HG02678 (cell line): ENCODE data around the gene DNTTIP2.
"Not testable (repeated sequence)": the region's sequence is repeated elsewhere in the genome, so short reads cannot be mapped to it uniquely, and the experiment has no call there.

ENCODE experiments used
- ATAC-seq: cut with Tn5 transposase; IDR thresholded peaks from one replicate; pipeline ENCODE4 v1.9.1; 2021; ENCODE audit warnings: mild to moderate bottlenecking, moderate library complexity; ENCODE audit not compliant: unreplicated experiment

The DNTTIP2 gene

GRCh38 chr1:93876244-93876643 is 2.8 kb downstream of the DNTTIP2 start:
- no peak for ATAC-seq

DNA sequence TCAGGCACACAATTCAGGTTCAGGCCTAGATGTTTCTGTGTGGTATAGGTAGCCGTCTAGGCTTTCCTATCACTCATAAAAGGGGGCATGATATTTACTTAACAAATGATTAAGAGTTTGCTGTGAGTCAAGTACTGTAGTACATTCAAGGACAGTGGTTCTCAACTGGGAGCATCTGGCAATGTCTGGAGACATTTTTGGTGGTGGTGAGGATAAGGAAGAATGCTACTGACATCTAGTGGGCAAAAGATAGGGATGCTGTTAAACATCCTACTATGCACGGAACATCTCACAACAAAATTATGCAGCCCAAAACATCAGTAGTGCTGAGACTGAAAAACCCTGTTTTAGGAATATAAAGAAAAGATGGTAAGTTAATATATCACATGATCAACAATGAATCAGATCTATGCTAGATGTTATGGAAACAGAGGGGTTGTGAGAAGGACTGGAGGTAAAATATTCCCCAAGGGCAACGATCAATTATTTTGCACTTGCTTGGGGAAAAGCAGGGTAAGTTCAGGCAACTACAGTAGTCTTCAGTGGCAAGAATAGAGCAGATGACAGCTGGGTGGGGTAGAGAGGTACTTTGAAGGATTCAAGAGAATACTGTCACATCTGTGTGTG is 4.9 kb downstream of the DNTTIP2 start:
- ATAC-seq, result no peak

DNA sequence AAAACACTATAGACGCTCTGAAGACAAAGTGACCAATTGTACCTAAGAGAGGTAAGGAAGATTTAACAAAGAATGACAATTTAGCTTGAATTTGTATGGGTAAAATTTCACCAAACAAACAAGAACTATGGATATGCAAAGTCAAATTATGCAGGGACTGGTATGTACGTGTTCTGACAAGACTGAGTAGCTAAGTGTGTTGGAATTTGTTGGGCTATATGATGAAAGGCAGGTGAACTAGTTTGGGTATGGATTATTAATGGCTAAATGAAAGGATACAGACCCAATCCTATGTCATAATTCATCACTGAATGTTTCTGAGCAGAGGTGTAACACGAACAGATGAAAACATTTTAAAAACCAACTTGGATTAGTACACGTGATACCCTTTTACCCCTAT is 7.6 kb downstream of the DNTTIP2 start:
- no peak for ATAC-seq

GRCh38 chr1:93869653-93870052 is 9.4 kb downstream of the DNTTIP2 start:
- ATAC-seq, result no peak

GRCh38 chr1:93868492-93868891 is 10.5 kb downstream of the DNTTIP2 start:
- ATAC-seq, result not testable (repeated sequence)

DNA sequence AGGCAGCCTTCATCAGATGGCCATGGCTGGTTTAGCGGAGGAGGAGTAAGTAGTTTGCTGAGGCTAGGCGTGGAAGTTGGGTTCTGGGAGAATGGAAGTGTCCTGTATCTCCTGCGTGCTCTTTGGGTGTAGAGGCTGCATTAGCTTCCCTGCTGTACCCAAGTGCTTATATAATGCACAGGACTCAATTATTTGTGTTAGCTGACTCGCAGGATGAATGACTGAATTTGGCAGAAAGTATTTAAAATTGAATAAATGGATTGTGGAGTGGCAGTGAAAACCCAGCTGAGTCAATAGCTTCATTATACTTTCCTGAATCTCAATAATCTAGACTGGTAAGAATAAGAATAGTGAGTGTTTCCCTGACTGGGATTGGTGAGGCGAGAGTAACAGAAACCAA is 13.8 kb downstream of the DNTTIP2 start:
- ATAC-seq, result no peak

DNA sequence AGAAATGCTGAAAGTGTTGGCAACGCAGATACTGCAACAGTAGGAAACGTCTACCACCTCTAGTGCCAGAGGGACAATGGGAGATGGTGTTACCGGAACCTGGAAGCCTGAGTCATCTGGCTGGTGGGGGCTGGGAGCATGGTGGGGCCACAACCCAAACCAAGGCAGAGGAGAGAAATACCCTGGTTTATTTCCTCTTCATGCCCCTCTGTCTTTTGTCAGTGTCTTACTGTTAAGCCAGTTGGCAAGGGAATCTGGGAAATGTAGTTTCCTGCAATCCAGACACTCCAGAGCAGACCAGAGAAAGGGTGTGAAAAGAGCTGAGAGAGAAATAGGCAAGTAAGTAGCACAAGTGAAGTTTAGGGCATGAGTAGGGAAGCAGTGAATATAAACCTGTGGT is 14.8 kb downstream of the DNTTIP2 start:
- ATAC-seq, result no peak

GRCh38 chr1:93857653-93858052 is 21.4 kb downstream of the DNTTIP2 start:
- ATAC-seq, result not testable (repeated sequence)

DNA sequence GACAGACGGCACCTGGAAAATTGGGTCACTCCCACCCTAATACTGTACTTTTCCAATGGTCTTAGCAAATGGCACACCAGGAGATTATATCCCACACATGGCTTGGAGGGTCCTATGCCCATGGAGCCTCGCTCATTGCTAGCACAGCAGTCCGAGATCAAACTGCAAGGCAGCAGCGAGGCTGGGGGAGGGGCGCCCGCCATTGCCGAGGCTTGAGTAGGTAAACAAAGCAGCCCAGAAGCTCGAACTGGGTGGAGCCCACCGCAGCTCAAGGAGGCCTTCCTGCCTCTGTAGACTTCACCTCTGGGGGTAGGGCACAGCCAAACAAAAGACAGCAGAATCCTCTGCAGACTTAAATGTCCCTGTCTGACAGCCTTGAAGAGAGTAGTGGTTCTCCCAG is 23.0 kb downstream of the DNTTIP2 start:
- not testable (repeated sequence) for ATAC-seq

DNA sequence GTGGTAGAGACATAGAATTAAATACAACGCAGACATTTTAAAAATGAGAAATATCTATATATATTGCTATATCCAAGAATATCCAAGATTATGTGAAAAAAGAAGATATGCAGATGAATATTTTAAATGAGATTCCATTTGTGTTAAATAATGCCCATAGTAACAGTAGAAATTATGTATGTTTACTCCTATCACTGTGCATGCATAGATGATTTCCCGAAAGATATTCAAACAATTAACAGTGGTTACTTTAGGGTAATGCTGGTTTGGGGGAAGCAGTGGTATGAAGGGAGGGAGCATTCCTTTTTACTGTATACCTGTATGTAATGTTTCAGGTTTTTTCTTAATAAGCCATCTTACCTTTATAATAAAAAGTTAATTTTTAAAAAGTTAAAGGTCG is 25.1 kb downstream of the DNTTIP2 start:
- no peak for ATAC-seq

DNA sequence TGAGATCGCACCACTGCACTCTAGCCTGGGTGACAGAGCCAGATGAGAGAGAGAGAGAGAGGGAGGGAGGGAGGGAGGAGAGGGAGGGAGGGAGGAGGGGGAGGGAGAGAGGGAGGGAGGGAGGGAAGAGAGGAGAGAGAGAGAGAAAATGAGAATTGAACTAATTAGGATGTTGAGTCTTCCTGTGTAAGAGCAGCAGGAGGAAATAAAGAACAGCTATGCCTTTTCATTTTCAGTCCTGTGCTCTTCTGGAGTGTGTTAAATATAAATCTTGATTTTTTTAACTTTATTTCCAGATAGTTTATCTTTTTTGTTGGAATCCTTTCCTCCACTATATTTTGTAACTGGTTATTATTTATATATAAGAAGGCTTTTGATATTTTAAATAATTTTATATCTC is 27.1 kb downstream of the DNTTIP2 start:
- no peak for ATAC-seq

- ATAC-seq, result no peak
These were observed 27.7 kb downstream of the DNTTIP2 start for GRCh38 chr1:93851327-93851712.

DNA sequence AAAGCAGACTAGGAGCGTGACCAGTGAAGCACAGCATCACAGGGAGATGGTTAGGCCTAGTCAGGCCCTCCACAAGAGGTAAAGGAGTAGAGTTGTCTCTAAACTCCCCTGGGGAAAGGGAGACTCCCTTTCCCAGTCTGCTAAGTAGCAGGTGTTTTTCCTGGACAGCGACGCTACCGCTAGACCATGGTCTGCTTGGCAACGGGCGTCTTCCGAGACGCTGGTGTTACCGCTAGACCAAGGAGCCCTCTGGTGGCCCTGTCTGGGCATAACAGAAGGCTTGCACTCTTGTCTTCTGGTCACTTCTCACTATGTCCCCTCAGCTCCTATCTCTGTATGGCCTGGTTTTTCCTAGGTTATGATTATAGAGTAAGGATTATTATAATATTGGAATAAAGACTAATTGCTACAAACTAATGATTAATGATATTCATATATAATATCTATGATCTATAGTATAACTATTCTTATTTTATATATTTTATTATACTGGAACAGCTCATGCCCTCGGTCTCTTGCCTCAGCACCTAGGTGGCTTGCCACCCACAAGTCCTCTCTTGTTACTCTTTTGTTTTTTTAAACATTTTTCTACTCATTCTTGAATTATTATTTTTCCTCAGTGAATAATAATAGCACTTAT is 28.2 kb downstream of the DNTTIP2 start:
- not testable (repeated sequence) for ATAC-seq

- ATAC-seq, result no peak
These were observed 30.6 kb downstream of the DNTTIP2 start for GRCh38 chr1:93848350-93848883.

GRCh38 chr1:93847811-93848288 is 31.2 kb downstream of the DNTTIP2 start:
- peak; percentile 25 for ATAC-seq

DNA sequence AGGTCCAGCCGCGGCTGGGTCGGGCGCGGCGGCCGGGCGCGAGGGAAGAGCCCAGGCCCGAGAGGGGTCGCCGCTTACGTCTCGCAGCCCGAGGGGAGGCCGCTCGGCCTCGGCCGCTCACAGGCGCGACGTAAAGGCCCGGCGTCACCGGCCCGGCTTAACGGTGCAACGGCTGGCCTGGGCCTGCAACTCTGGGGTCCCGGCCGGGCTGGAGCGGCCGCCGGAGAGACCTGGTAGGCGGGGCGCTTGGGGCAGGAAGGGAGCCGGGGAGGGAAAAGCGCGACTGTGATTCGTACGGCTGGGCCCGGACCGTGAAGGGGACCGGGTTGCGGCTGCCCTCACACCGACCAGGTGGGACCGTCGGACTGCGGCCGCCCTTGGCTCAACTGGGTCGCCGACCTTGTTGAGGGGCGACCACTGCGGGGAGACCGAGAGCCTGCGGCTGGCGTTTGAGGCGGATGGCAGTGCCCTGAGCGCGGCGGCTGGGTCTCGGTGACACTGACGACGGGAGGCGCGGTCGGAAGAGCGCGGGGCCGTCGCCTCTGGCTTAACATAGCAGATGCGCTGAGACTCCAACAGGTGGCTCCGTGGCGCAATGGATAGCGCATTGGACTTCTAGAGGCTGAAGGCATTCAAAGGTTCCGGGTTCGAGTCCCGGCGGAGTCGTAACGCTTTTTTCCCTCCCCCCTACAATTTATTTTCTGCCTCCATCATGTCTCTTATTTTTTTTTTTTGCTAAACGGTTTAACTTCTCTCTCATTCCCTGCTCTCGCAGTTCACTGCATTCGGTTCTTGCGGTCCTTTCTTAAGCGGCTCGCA is 31.8 kb downstream of the DNTTIP2 start:
- ATAC-seq, result peak; percentile 68

GRCh38 chr1:93846206-93846991 is 32.6 kb downstream of the DNTTIP2 start:
- peak; percentile 48 for ATAC-seq

DNA sequence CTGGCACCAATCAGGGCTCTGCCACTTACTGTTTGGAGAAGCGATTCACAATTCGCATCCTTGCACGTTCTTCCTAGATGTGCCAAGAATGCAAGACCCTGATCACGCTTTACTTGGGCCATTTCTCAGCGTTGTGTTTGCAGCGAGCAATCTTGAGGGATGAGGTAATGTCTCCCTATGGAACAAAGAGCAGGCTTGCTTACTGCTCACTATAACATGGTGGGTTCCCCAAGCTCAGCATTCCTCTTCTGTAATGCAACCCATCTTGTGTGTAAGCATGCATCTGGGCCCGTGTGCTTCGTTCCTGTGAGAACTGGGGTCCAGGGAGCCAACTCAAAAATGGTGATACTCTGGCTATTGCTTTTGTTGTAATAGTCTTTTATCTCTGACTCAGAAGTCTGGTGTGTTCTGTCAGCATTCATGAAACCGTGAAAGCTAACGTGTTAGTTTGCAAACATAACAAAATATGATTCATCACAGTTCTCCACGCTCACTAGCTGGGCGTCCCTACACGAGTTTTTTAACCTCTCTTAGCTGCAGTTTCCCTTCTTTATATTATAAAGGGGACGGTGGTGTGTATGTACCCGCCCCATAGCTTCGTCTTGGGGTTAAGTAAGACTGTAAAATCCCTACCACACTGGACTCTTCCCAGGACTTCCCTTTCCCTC is 33.3 kb downstream of the DNTTIP2 start:
- peak; percentile 4 for ATAC-seq

- ATAC-seq, result no peak
These were observed 34.6 kb downstream of the DNTTIP2 start for GRCh38 chr1:93844262-93845045.
